Superior temporal gyrus (tissue), 1 donor: ENCODE results near the gene BCAS4.
A peak's percentile ranks its signal among the peaks of the same experiment; 100 is the strongest.
"Not testable (repeated sequence)": the region's sequence is repeated elsewhere in the genome, so short reads cannot be mapped to it uniquely, and the experiment has no call there.

Experiments used
- DNase-seq: peaks from one replicate; pipeline ENCODE4 v3.0.0-alpha.2; 2016; ENCODE audit errors: extremely low spot score

Gene BCAS4

DNA sequence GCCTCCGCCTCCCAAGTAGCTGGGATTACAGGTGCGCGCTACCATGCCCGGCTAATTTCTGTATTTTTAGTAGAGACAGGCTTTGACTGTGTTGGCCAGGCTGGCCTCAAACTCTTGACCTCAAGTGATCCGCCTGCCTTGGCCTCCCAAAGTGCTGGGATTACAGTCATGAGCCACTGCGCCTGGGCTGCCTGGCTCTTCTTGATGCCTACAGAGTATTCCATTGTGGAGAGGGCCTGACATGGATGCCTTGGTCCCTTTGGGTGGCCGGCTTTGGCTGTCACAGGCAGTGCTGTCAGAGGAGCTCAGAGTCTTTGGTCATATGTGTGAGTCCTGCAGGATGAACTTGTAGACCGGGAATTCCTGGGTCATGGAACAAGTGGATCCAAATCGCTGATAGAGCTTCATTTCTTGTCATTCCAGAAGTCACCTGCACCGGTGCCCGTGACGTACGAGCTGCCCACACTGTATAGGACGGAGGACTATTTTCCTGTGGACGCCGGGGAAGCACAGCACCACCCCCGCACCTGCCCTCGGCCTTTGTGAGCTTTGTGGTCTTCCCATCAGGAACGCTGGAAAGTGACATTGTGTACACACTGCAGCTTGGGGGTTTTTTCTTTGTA lies 81.3 kb downstream of the BCAS4 start:
- no peak for DNase-seq

DNA sequence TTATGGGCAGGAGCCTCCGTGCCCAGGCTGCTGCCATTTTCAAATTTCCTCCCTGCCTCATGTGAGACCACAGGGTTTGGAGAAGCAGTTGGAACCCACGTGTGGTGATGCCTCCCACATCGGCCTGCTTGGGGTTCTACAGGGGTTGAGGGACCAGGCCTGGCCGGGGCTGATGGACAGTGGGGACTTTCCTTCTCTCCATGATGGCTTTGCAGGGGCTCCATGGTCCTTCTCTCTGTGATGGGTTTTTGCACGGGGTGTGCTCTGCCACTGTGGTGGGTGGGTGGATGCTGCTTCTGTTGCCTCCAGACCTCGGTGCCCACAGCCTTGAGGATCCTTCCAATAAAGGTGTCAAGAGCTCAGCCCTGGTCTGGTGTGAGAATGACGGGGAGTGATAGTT lies 82.0 kb downstream of the BCAS4 start:
- no peak for DNase-seq

DNA sequence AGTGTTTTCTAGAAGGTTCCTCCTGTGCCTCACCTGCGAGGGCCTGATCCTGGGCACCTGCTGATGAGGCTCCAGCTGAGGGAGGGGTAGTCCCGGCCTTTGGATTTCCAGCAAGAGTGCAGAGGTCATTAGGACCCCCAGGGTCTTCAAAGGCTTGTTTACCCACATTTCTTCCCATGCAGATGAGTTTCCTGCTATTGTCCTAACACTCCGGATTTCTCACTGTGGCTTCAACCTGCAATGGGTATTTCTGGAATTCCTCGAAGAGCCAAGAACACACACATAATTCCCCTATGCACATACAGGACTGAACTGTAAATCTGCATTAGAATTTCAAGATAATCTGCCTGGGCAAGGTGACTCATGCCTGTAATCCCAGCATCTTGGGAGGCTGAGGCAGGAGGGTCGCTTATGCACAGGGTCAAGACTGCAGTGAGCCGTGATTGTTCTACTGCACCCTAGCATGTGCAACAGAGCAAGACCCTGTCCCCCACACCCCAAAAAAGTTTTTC lies 82.4 kb downstream of the BCAS4 start:
- DNase-seq = no peak

DNA sequence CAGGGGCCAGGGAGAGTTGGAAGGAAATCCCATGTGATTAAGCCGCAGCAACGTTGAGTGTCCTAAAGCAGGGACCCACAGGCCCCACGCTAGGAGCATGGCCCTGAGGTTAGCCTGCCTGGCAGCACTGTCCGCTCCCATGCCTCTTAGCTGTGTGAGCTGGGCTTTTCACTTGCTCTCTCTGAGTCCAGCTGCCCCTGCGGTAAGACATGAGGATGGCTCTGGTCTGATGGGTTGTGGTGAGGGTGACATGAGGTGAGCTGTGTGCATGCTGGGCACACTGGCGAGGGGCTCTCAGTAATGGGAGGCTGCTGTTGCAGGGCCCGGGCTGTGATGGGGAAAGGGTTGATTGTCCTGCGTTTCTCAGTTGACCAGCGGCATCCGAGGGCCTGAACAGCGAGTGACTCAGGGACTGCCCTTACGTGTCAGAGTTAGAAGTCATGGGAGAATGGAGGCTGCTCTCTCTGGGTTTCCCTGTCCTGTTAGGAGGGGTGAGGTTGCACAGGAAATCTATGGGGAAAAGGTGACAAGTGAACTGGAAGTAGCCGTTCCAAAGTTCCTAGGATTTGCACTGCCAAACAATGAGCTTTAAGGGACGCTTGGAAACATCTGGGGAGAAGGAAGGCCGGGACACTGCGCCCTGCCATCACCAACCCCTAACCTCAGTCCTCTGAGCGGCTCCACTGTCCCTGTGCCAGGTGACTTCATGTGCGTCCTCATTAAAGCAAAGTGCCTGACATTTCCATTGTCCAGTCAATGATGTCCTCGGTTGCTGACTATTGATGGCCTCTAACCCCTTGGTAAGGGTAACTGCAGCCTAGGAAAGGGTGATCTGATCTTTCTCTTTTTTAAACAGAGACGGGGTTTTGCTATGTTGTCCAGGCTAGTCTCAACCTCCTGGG lies 85.0 kb downstream of the BCAS4 start:
- DNase-seq = no peak

DNA sequence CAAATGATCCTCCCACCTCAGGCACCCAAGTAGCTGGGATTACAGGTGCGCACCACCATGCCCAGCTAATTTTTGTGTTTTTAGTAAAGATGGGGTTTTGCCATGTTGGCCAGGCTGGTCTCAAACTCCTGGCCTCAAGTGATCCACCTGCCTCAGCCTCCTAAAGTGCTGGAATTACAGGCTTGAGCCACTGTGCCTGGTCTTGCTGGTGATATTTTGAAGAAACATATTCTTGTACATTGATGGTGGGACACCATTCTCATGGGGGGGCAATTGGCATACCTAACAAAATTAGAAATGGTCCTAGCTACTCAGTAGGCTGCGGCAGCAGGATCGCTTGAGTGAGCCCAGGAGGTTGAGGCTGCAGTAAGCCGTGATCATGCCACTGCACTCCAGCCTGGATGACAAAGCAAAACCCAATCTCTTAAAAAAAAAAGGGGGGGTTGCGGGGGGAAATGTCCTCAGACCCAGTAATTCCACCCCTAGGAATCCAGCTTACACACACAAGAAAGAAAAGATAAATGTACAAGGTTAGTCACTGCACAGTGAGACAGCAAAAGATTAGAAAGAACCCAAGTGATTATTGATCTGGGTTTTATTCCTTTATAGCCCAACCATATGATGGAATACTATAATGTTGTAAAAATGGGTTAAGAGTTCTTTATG lies 87.0 kb downstream of the BCAS4 start:
- not testable (repeated sequence) for DNase-seq

DNA sequence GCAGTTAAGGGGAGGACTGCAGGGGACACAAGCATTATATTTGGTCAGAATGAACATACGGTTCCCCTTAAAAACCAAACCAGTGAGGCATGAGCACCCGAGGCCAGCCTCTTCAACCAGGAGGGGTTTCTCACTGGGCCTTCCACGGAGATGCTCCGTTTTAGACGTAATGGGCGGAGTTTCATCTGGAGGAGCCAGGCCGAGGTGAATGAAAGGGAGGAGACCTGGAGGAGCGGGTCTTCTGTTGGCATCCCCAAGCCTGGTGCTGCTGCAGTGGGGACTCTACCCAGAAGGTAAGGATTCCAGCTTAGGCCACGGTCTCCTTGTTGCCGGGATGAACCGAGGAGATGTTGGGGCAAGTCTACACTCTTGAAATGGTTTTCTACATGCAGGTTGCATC lies 89.0 kb downstream of the BCAS4 start:
- DNase-seq = no peak

DNA sequence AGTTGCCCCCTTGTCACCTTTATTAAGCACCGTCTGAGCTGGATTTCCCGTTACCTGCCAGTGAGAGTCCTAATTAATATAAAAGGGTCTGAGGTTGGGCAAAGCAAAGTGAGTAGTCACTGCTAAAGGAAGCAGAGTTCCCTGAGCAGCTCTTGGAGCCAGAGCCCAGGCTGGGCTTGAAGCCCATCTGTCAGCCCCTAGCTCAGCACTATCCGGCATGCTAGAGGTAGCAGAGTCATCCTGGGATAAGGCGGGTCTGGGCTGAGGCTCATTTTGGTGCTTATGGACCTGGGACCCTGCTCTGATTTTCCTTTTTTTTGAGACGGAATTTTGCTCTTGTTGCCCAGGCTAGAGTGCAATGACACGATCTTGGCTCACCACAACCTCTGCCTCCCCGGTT lies 90.2 kb downstream of the BCAS4 start:
- DNase-seq = no peak

DNA sequence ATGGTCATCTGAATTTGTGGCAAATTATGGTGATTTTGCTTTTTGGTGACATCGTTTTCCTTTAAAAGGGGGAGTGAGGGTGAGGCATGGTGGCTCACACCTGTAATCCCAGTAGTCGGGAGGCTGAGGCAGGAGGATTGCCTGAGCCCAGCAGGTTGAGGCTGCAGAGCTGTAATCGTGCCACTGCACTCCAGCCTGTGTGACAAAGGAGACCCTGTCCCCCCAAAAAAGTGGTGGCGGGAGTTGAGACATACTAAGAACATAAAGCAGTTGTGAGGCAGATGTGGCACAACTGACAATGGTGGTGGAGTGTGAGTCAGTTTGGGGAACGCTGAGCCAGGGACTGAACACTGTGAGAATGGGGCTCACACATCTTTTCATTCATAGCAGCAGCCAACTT lies 90.9 kb downstream of the BCAS4 start:
- DNase-seq = no peak

DNA sequence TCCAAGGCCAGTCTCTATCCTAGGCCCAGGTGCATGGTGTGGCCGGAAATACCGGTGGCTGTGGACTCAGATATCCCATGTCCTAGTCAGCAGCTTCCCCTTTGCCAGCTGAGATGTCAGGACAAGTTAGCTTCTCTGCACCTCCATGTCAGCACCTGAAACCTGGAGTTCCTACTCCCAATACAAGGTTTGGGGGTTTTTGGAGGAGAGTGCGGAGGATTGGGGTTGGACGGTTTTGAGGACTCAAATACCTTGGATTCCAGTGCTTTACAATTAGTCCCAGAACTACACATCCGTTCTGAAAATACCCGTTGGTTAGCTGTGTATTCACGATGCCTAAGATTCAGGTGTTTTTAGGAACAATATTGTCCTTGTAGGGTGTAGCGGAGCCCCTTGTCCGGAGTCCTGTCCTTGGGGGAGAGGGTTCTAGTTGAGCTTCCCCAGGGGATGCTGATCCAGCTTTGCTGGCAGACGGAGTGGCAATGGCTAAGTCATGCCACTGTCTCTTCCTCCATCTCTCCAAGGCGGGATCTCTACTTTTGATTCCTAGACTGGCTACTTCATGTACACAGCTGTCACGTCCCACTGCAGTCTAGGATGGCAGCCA lies 91.4 kb downstream of the BCAS4 start:
- DNase-seq = no peak

DNA sequence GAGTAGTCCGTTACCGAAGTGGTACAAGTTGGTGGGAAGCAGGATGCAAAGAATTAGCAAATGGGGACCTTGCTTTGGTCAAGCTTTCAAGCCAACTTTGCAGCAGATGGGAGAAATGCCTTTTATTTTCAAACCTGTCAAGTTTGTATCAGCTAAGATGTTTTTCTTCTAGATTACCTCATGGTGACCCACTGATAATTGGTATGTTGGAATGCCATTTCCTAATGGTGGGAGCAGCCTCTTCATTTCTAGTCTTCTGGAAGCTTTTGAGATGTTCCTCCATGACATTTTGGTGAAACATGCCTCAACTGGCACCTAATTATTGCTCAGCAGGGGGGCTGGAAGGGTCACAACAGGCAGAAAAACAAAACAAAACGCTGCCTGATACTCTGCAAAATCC lies 92.7 kb downstream of the BCAS4 start:
- no peak for DNase-seq

DNA sequence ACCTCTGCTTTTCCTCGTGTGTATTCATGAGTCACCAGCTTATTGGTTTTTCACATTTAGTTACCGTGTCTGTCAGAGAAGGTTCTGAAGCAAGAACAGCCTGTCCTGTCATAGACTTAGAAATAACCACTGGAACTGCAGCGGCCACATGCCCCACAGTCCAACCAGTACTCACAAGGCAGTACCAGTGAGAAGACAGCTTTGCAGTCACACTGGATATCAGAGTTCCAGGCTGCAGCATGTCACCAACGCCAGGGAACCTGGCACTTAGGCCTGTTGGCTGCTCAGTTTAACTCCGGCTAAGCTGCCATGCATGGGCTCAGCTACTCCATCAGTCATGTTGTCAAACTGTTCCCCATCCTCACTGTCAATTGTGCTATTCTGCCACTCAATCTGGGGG lies 96.3 kb downstream of the BCAS4 start:
- DNase-seq = peak; percentile 33

DNA sequence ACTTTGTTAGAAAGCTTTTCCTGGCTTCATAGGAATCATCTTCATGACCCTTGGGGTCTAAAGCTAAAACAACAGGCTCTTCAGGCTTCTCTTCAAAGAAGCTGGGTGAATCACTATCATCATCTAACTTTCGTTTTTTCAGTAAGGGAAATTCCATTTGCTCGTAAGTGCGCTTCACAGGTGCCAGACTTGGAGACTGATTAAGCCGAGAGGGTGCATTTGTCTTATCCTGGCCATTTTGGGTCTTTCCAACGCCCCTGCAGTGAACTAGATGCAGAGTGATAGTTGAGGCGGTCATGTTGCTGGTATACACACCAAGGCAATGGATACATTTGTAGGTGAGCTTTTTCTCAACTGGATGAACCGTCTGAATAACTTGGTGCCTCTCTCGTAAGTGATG lies 97.5 kb downstream of the BCAS4 start:
- DNase-seq = no peak

DNA sequence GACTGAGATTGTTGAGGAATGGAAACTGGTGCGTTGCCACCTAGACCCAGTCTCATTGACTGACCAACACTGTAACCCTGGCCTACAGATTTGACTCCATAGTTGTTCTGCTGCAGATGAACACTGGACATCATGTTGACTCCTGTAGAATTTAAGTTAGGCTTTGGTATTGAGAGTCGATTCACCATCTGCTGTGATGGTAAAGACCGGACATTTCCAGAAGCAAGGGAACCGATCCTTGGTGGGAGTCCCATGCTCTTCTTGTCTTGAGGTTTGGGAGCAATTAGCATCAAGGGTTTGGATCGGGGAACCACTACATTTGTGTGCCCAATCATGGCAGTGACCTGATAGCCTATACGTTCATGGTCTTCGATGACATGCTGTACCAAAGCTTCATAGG lies 98.8 kb downstream of the BCAS4 start:
- no peak for DNase-seq

DNA sequence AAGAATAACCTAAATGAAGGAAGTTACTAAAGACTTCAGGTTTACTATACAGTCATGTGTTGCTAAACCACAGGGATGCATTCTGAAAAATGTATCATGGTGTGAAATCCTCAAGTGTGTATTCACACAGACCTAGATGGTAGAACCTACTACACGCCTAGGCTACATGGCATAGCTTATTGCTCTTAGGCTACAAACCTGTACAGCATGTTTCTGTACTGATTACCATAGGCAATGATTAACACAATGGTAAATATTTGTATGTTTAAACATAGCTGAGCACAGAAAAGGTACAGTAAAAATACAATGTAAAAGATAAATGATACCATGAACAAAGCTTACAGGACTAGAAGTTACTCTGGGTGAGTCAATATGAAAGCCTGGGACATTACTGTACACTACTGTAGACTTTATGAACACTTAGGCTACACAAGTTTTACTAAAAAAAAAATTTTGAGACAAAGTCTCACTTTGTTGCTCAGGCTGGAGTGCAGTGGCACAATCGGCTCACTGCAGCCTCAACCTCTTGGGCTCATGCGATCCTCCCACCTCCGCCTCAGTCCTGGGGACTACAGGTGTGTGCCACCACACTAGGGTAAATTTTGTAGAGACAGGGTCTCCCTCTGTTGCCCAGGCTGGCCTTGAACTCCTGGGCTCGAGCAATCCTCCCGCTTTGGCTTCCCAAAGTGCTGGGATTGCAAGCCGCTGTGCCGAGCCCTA lies 100.4 kb downstream of the BCAS4 start:
- no peak for DNase-seq

DNA sequence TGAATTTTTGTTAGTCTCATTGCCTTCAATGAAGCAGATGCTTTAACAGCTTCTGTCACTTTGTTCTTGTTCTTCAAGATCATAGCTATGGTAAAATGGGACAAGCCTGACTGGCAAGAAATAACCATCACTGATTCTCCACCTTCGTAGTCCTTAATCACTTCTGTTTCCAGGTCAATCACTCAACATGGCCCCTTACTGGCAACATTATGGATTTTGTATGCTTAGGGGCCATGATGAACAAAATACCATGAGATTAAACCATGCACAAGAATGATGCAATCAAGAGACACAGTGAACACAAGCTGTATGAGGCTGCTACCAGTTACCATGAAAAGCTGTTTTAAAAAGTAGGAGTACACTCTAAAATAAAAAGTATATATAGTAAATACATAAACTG lies 103.6 kb downstream of the BCAS4 start:
- no peak for DNase-seq

DNA sequence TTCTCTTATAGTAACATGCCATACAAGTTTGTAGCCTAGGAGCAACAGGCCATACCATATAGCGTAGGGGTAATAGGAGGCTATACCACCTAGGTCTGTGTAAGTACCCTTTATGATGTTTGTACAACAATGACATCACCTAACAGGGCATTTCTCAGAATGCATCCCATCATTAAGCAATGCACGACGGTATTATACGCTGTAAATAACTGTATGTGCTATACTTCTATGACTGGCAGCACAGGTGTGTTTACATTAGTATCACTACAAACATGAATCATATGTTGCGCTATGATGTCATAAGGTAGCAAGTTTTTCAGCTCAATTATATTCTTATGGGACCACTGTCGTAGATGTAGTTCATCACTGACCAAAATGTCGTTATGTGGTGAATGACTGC lies 105.4 kb downstream of the BCAS4 start:
- DNase-seq = no peak

DNA sequence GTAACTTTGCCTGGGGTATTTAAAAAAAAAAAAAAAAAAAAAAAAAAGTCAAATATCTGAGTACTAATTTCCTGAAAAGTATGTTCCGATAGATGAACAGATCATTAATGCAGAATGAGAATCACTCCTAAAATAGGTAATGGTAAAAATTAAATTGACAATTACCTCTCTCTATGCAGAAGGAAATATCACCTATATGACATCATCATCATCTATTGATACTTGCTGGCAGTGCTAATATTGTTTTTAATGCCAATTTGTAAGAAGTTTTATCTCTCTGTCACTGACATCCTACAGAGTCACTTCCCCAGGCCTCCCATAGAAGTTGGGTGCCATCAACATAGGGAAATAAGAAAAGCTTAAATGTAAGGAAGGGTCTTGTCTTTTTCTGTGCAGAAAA lies 106.4 kb downstream of the BCAS4 start:
- DNase-seq = no peak

DNA sequence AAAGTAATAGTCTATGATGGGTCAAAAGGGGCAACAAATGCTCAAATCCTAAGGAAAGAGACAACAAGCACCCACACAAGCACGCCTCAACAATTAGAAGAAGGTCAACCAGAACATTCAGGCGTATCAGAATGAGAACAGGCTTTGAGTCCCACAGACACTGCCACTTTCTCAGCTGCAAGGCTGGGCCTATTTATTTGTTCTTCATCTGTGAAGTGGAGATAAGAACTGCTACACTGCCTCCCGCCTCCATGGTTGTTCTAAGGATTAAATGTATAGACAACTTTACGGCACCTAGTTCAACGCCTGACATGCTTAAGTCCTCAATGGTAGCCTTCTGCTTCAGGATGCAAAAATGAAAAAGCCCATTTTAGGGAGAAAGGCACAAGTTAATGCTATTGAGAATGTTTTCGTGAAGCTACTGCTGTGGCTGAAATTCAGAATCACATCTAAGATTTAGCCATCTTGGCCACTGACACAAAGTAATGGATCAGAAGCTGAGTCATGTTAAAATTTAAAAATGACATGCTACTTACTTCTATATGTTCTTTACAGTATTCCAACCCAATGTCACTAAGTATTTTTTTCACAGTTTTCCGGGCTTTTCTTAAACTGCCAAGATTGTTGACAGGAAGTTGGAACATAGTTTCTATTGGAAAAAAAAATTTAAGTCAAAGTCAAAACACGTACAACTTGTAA lies 108.6 kb downstream of the BCAS4 start:
- DNase-seq = no peak

DNA sequence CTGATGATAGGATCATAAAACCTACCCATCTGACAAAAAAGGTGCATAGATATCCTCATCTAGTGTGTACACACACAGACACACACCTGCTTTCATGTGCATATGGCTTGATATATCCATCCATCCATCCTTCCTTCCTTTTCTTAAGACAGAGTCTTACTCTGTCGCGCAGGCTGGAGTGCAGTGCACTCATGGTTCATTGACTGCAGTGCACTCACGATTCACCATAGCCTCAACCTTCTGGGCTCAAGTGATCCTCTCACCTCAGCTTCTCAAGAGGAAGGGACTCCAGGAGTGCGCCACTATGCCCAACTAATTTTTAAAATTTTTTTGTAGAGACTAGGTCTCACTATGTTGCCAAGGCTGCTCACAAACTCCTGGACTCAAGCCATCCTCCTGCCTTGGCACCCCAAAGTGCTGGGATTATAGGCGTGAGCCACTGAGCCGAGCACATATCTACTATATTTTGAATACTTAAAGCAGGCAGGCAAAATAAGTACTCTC lies 109.3 kb downstream of the BCAS4 start:
- DNase-seq = no peak

DNA sequence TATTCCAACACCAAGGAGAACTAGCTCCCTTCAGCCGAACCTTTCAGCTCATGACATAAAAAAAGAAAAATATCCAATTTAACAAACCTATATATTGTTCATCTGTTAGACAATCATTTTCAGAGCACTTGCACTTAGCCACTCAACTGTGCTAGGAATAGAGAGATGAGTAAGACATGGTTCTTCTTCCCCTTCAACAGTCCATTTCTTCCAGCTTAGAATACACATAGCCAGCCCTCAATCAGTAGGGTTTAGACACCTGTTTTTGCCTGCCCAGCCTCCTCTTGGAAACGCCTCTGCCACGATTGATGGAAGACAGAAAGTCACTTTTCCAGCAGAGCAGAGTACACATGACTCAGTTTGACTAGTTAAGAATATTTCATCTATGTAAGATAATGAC lies 114.6 kb downstream of the BCAS4 start:
- no peak for DNase-seq

DNA sequence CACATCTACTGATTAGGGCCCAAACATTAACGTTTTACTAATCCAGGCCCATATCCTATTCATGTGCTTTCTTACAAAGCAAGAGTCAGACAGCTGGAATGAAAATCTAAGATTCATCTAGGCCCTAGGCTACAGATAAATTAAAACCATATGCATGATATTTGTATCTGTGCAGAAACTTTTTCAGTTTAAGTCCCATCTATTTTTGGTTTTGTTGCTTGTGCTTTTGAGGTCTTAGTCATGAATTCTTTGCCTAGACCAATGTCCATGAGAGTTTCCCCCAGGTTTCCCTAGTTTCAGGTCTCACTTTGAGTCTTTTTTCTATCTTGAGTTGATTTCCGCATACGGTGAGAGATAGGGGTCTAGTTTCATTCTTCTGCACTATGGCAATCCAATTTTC lies 116.2 kb downstream of the BCAS4 start:
- DNase-seq = no peak
